GM23248 (cell line): Measurements from ENCODE around the gene TTLL8. TPM values are rescaled to one million over a fixed set of nuclear protein-coding genes. Genes with fewer than 3 reads are reported as not detected.

Experiments
- DNase-seq: peaks from one replicate; pipeline ENCODE4 v3.0.0-alpha.2; 2015
- H2AFZ ChIP-seq: fragments of 200-600 bp; sonication (generic); 2 replicates; pipeline ENCODE4 v1.6.1; 2016; ENCODE audit warnings: antibody characterized with exemption
- H3F3A ChIP-seq: fragments of 200-600 bp; sonication (generic); 2 replicates; pipeline ENCODE4 v1.6.1; 2016; ENCODE audit warnings: mild to moderate bottlenecking, antibody characterized with exemption, mixed run types; ENCODE audit not compliant: insufficient read depth
- H3K27ac ChIP-seq: fragments of 200-600 bp; sonication (generic); 2 replicates; pipeline ENCODE4 v1.5.1; 2016; ENCODE audit warnings: mild to moderate bottlenecking
- H3K27me3 ChIP-seq: fragments of 200-600 bp; sonication (generic); replicated peaks from 2 replicates; pipeline ENCODE4 v1.6.1; 2016; ENCODE audit warnings: mild to moderate bottlenecking; ENCODE audit not compliant: insufficient read depth
- H3K36me3 ChIP-seq: fragments of 200-600 bp; sonication (generic); 2 replicates; pipeline ENCODE4 v1.6.1; 2016; ENCODE audit warnings: low read depth, mild to moderate bottlenecking
- H3K4me1 ChIP-seq: fragments of 200-600 bp; sonication (generic); 2 replicates; pipeline ENCODE4 v1.6.1; 2016; ENCODE audit warnings: mild to moderate bottlenecking; ENCODE audit not compliant: insufficient read depth
- H3K4me2 ChIP-seq: fragments of 200-600 bp; sonication (generic); one replicate; pipeline ENCODE4 v1.6.1; 2016; ENCODE audit warnings: mild to moderate bottlenecking; ENCODE audit not compliant: unreplicated experiment
- H3K4me3 ChIP-seq: fragments of 200-600 bp; sonication (generic); 2 replicates; pipeline ENCODE4 v1.5.1; 2016; ENCODE audit warnings: mild to moderate bottlenecking
- H3K79me2 ChIP-seq: fragments of 200-600 bp; sonication (generic); 2 replicates; pipeline ENCODE4 v1.6.1; 2016; ENCODE audit warnings: mild to moderate bottlenecking; ENCODE audit not compliant: insufficient read depth
- H3K9ac ChIP-seq: fragments of 200-600 bp; sonication (generic); 2 replicates; pipeline ENCODE4 v1.6.1; 2016; ENCODE audit warnings: mild to moderate bottlenecking
- H3K9me2 ChIP-seq: fragments of 200-600 bp; sonication (generic); 2 replicates; pipeline ENCODE4 v1.6.1; 2016; ENCODE audit warnings: mixed run types, mild to moderate bottlenecking, moderate library complexity; ENCODE audit not compliant: insufficient read depth
- H3K9me3 ChIP-seq: fragments of 200-600 bp; sonication (generic); one replicate; pipeline ENCODE4 v1.6.1; 2017; ENCODE audit warnings: low read depth
- H4K20me1 ChIP-seq: fragments of 200-600 bp; sonication (generic); 2 replicates; pipeline ENCODE4 v1.6.0; 2016; ENCODE audit not compliant: insufficient read depth
- EZH2 ChIP-seq: fragments of 200-600 bp; sonication (generic); IDR thresholded peaks from 2 replicates; pipeline ENCODE4 v1.6.1; 2018; ENCODE audit warnings: antibody characterized with exemption, mild to moderate bottlenecking; ENCODE audit not compliant: insufficient read depth, poor library complexity, severe bottlenecking
- EZH2phosphoT487 ChIP-seq: fragments of 200-600 bp; sonication (generic); IDR thresholded peaks from 2 replicates; pipeline ENCODE4 v1.6.1; 2018; ENCODE audit warnings: antibody characterized with exemption, moderate library complexity, mild to moderate bottlenecking, low read depth; ENCODE audit not compliant: insufficient read depth
- WGBS, 2 experiments: methylation state at CpG; one replicate each; pipeline ENCODE4 v1.1.6; 2015 to 2017; ENCODE audit warnings: low lambda C conversion rate in 2 of 2, low coverage in 1 of 2; ENCODE audit errors: missing lambda C conversion rate in 2 of 2; 5-methylcytosine and 5-hydroxymethylcytosine counted together
- in situ Hi-C: fragments of 300-500 bp; cut with MboI; formaldehyde crosslinking; loops from 2 replicates; pipeline ENCODE4 v1.15.0; 2020
- polyA plus RNA-seq: library from polyadenylated mRNA; unstranded; fragments of >200 nt; fragmentation: Nextera tagmentation; extraction: Ambion mirVana; gene quantifications from 2 replicates; pipeline ENCODE4 v1.2.1, GENCODE V29; 2016
- total RNA-seq: library from RNA; depleted of rRNA; stranded (reverse); fragments of >200 nt; shearing (Covaris generic); gene quantifications from 2 replicates; pipeline ENCODE4 v1.2.3, GENCODE V29; 2014

Gene TTLL8
- total and polyA plus RNA-seq, 2 experiments from 2014 or later, result not detected

GRCh38 chr22:50015451-50016307, 42.4 kb downstream of the TTLL8 start:
- Histone ChIP-seq H3K4me2 (no peak overlapping the region), H3K4me1 (no peaks in the 10 kb centered on the region), H3K27ac (no peak overlapping the region), H3K4me3 (no peak overlapping the region), H2AFZ (no peak overlapping the region), H3K9me3 (no peaks in the 10 kb centered on the region), H4K20me1 (no peaks in the 10 kb centered on the region), H3K79me2 (no peaks in the 10 kb centered on the region), H3K9ac (no peak overlapping the region), H3K9me2 (no peaks in the 10 kb centered on the region), H3F3A (no peaks in the 10 kb centered on the region), H3K36me3 (no peaks in the 10 kb centered on the region), H3K27me3 (peaks cover 55% of the 10 kb centered on the region)
- WGBS, 2 experiments, result 40 to 55% methylated on average over 17 to 30 of the region's 30 CpGs
- in situ Hi-C loops, result no loop called here
- TF ChIP-seq EZH2 (no peak), EZH2phosphoT487 (no peak)
- no peak for DNase-seq

GRCh38 chr22:50014655-50015401, 43.3 kb downstream of the TTLL8 start:
- Histone ChIP-seq H3K9me3 (no peaks in the 10 kb centered on the region), H3K4me2 (no peak overlapping the region), H3K9me2 (no peaks in the 10 kb centered on the region), H3K9ac (no peak overlapping the region), H3K79me2 (no peaks in the 10 kb centered on the region), H3K4me3 (no peak overlapping the region), H4K20me1 (no peaks in the 10 kb centered on the region), H3K36me3 (no peaks in the 10 kb centered on the region), H3K27me3 (peaks cover 62% of the 10 kb centered on the region), H3F3A (no peaks in the 10 kb centered on the region), H3K27ac (no peak overlapping the region), H2AFZ (no peak overlapping the region), H3K4me1 (no peaks in the 10 kb centered on the region)
- in situ Hi-C loops, result no loop called here
- DNase-seq, result no peak
- 3% methylated on average over 70 to 73 of the region's 91 CpGs for WGBS, 2 experiments
- no peak for TF ChIP-seq EZH2phosphoT487
- TF ChIP-seq EZH2, result peak; percentile 59

DNA sequence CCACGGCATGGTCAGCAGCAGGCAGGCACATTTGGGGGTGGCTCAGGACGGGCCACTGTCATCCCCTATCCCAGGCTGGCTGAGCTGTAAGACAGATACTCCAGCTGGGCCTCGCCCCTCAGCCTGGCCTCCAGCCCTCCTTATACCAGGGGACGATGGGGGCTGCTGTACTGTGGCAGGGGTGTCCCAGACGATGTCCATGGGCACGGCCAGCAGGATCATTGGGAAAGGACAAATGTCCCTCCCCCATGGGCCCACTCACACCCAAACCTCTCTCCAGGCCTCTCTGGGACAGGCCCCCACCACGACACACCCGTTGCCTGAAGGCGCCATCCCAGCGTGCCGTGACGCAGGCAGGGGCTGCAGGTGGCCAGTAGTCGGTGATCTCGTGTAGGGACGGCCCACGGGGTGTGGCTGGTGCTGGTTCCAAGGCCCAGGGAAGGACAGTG, 44.0 kb downstream of the TTLL8 start:
- no peaks in the 10 kb centered on the region for H3K9me2 ChIP-seq
- H4K20me1 ChIP-seq, result no peaks in the 10 kb centered on the region
- no peaks in the 10 kb centered on the region for H3F3A ChIP-seq
- no peak overlapping the region for H3K4me3 ChIP-seq
- no peak overlapping the region for H2AFZ ChIP-seq
- H3K4me1 ChIP-seq, result no peaks in the 10 kb centered on the region
- H3K27ac ChIP-seq, result no peak overlapping the region
- peaks cover 64% of the 10 kb centered on the region for H3K27me3 ChIP-seq
- TF ChIP-seq EZH2phosphoT487 (no peak), EZH2 (no peak)
- in situ Hi-C loops, result no loop called here
- WGBS, 2 experiments, result 24 to 26% methylated on average over 14 to 15 of the region's 16 CpGs
- no peak for DNase-seq
- H3K9ac ChIP-seq, result no peak overlapping the region
- H3K36me3 ChIP-seq, result no peaks in the 10 kb centered on the region
- no peaks in the 10 kb centered on the region for H3K79me2 ChIP-seq
- no peak overlapping the region for H3K4me2 ChIP-seq
- H3K9me3 ChIP-seq, result no peaks in the 10 kb centered on the region

GRCh38 chr22:50012211-50013181, 45.6 kb downstream of the TTLL8 start, which contains the start of gene IL17REL:
IL17REL (minus strand) TSS chr22:50012765; CDS start chr22:50012646, 119 bp downstream.
- Histone ChIP-seq H2AFZ (no peak within 1 kb of the TSS), H3K4me3 (no peak within 1 kb of the TSS), H3K9me2 (no peaks in the 10 kb centered on the region), H3K9ac (no peak within 1 kb of the TSS), H3K9me3 (no peaks in the 10 kb centered on the region), H4K20me1 (no peaks in the 10 kb centered on the region), H3K4me2 (no peak within 1 kb of the TSS), H3K27me3 (peaks cover 54% of the 10 kb centered on the region), H3F3A (no peaks in the 10 kb centered on the region), H3K79me2 (no peaks in the 10 kb centered on the region), H3K36me3 (no peaks in the 10 kb centered on the region), H3K4me1 (no peaks in the 10 kb centered on the region), H3K27ac (no peak within 1 kb of the TSS)
- WGBS, 2 experiments, result 27 to 35% methylated on average over 28 to 29 of the region's 29 CpGs
- in situ Hi-C loops, result no loop called here
- DNase-seq, result peak; percentile 40
- TF ChIP-seq EZH2phosphoT487 (no peak), EZH2 (no peak)
